Inflammatory macrophage (primary cell): ENCODE data around the gene C19orf18.
"Not testable (repeated sequence)": the region's sequence is repeated elsewhere in the genome, so short reads cannot be mapped to it uniquely, and the experiment has no call there.

Source experiments
- DNase-seq, 2 donors: peaks; one replicate each; pipeline ENCODE4 v3.0.0-alpha.2; 2020 to 2022
- total RNA-seq, 18 experiments: gene quantifications; one replicate each; lab custom pipeline; 2026; ENCODE audit warnings: mixed read lengths in 6 of 18, inconsistent platforms in 2 of 18; lab: John Stamatoyannopoulos, UW

Gene C19orf18
- total RNA-seq: 0 to 0.38 (median 0.17) reads per million in 18 experiments

DNA sequence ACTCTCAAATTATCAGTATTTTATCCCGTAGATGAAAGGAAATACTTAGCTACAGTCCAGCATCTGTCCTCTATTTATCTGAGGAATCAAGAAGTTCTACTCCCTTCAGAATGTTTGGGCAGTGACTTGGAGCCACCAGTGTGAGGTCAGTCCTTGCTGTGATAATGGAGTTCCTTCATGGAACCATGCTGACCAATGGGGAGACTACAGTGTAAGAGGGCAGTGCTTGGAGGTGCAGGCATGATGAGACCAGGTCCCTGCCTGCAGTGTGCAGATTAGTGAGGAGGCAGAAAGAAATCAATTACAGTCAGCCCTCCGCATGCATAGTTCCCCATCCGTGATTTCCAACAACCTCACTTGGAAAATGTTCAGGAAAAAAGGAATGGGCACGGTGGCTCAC lies at the start of gene C19orf18:
Gene C19orf18 (minus strand): TSS at position 101 of the 400 bp plus-strand sequence. CDS start 102 bp downstream, outside the sequence.
- DNase-seq: no peak

DNA sequence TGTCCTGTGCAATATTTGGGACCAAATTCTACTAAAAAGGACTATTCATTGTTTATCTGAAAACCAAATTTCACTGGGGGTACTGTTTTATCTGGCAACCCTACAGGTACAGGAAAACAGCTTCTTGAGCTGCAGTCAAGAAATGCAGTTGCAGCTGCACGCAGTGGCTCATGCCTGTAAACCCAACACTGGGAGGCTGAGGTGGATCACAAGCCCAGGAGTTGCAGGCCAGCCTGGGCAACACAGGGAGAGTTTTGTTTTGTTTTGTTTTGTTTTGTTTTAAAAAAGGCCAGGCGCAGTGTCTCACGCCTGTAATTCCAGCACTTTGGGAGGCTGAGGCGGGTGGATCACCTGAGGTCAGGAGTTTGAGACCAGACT lies 47.9 kb upstream of the C19orf18 start:
- DNase-seq: no peak

DNA sequence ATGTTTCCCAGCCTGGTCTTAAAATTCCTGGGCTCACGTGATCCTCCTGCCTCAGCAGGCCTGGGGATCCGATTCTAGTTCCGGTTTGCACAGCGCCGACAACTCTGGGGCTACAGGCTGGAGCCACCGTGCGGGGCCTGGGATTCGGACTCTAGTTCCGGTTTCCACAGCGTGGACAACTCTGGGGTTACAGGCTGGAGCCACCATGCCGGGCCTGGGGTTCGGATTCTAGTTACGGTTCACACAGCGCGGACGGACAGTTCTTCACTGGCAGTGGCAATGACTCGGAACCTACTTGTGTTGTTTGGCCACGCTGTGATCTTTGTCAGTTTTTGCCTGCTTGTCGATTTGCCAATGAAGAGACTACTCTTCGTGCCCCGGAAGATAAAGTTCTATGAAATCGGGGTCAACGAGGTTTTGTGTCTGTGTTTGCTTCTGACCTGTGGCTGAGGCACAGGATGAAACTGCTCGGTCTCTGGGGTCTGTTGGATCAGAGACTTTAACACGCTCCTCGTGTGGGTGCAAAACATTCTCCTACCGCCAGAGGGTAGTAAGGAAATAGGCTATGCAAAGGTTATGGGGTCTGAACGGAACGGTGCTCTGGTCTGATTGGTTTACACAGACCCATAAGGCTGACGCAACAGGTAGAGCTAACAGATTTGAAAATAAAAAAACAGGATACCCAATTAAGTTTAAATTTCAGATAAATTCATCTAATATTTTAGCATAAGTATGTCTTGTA lies 47.4 kb upstream of the C19orf18 start:
- DNase-seq: peak; percentile 42 to 50

DNA sequence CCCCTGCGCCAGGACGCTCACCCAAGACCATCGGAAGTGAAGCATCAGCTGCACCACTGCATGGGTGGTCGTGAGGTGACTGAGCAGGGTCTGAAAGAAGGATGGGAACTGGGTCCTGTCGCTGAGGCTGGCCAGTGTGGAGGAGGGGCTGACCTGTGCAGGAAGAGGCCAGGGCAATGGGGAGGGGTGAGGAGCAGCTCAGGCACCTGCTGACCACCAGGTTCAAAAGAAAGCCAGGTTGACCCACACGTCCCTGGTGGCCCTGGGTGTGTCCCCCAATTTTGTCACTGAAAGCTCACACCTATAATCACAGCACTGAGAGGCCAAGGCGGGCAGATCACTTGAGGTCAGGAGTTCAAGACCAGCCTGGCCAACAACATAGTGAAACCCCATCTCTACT lies 45.8 kb upstream of the C19orf18 start:
- DNase-seq: no peak

DNA sequence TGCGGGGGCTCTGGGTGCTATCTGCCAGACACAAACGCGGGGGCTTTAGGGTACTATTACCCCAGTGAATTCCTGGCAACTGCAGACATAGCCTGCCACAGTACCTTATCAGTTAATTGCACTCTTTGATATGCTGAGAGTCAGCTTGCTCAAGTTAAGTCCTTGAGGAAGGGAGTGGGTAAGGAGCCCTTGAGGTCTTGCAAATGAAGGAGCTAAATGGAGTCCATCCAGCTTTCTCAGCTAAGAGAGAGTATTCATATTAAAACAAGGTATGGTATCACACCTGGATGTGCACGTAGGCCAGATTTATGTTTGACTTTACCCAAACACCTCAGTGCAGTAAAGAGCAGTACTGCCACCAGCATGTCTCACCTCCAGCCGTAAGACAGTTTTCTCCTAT lies 39.8 kb upstream of the C19orf18 start:
- no peak for DNase-seq

DNA sequence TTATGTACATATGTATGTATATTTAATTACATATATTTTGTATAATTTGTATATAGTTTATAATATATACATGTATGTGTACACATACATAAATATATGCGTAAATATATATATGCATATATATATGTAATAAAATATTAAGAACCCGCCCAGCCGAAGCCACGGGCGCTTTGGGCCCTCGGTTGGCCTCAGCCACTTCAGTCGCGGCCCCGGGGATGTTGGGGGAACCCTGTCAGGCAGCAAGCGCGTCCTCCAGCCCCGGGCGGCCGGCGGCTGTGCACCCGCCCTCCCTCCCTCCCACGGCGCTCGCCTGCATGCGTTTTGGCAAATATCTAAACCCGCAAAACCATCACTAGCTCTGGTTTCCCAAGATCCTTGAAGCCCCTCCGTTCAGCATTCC lies 36.2 kb upstream of the C19orf18 start:
- no peak for DNase-seq

DNA sequence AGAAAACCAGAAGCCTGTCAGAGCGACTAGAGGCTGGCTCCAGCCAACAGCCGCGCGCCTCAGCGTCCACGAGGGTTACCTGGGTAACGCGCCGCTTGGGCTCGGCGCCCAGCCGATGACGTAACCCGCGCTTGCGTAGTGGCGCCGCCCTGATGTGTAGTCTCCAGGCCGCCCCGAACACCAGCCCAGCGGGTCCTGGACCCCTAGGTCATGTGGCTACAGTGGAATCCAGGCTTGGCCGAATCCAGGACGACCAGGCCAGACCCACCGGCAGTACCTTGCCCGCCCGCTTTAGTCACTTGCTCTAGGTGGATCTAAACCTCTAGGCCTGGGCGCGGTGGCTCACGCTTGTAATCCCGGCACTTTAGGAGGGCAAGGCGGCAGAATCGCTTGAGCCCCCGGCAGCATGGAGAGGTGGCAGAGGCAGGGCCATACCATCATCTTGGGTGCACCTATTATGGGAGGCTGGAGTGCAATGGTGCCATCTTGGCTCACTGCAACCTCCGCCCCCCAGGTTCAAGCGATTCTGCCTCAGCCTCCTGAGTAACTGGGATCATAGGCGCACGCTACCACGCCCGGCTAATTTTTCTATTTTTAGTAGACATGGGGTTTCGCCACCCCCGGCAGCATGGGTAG lies 35.5 kb upstream of the C19orf18 start:
- peak; percentile 55 to 62 for DNase-seq

DNA sequence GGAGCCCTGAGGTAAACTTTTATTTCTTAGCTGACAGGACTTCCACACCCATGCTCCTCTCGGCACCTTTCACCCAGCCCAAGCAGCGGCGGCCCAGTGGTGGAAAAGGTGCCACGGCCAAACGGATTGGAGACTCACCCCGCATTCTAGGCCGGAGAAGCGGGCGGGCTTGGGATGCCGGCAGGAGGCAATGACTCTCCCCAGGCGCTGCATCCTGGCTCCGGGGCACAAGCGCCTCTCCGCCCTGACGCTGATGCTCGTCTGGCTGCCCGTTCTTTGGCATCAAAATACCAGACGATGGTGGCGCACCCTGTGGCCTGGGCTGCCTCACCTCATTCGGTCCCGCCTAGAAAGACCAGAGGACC lies 34.9 kb upstream of the C19orf18 start:
- no peak for DNase-seq

DNA sequence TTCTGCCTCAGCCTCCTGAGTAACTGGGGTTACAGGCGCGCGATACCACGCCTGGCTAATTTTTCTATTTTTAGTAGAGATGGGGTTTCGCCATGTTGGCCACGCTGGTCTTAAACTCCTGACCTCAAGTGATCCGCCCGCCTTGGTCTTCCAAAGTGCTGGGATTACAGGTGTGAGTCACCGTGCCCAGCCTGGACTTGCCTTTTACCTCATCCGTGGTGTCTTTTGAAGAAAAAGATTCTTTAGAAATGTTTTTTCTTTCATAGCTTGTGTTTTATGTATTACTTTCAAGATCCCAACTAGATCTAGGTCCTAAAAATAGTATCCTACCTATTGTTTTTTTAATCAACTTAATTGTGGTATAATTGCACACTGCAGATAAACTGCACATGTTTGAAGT lies 34.5 kb upstream of the C19orf18 start:
- DNase-seq: not testable (repeated sequence)

DNA sequence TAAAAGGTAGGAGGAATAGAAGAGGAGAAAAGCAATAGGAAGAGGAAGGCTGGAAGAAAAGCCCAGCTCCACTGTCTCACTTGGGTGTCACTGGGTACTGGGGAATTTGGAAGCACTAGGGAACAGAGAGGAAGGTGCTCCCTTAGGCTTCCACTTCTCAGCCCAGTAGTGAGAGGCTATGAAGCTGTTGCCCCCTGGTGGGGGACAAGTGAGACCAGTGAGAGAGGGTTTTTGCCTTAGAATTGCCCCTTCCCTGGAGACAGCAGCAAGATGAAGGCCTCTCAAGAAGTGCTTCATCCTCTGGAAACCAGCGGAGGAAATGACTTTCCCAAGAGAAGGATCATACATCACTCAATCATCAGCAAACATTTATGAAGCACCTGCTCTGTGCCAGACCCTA lies 33.0 kb upstream of the C19orf18 start:
- no peak for DNase-seq

DNA sequence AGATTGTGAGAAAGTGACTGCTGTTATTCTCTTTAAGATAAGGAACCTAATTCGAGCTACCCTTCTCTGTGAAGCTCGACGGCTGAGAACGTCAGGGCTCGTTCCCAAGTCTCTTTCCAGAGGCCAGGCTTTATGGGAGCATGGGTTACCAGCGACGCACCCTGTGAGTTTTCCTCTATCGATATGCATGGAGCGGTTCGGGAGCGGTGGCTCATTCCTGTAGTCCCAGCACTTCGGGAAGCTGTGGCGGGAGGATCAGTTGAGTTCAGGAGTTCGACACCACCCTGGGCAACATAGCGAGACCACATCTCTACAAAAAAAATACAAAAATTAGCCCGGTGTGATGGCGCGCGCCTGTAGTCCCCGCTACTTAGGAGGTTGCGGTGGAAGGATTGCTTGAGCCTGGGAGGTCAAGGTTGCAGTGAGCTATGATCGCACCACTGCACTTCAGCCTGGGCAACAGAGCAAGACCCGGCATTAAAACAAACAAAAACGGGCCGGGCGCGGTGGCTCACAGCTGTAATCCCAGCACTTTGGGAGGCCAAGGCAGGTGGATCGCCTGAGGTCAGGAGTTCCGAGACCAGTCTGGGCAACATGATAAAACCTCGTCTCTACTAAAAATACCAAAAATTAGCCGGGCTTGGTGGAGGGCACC lies 29.0 kb upstream of the C19orf18 start:
- DNase-seq: no peak

DNA sequence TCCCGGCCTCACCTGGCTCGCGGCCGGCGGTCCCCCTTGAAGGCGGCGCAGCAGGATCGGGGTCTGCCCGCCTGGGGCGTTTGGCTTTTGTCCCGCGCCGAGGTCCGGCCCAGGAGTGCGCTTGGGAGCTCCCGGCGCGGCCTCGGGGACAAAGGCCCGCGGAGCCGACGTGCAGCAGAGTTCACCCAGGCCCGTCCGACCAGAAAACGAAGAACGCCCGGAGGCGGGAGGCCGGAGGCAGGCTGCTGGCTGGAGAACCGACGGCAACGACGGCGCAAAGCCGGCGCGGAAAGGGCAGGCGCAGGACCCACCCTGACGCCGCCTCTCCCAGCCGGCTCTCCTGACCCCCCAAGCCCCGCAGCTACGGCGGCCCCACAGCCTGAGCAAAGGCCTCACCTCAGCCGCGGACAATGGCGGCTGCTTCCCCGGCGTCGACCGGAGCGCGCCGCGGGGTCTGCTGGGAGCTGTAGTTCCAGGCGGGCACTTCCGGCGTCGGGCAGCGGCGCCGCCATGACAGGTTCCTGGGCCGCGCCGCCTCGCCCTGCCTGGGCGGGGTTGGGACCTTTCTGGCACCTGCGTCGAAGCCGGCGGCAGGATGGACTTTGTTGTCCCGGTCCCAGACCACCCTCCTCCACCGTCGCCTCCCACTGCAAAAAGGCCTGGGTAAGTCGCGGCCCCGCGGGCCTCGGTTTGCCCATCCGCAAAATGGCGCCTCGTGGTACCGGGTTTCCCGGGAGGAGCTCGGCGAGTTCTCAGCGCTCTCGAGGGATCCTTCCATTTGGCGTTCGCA lies 28.2 kb upstream of the C19orf18 start, which contains the start of gene ZNF606:
Gene ZNF606 (minus strand): TSS at position 437 of the 790 bp plus-strand sequence. CDS start 1,501 bp downstream, outside the sequence.
- DNase-seq: peak; percentile 79 to 91

DNA sequence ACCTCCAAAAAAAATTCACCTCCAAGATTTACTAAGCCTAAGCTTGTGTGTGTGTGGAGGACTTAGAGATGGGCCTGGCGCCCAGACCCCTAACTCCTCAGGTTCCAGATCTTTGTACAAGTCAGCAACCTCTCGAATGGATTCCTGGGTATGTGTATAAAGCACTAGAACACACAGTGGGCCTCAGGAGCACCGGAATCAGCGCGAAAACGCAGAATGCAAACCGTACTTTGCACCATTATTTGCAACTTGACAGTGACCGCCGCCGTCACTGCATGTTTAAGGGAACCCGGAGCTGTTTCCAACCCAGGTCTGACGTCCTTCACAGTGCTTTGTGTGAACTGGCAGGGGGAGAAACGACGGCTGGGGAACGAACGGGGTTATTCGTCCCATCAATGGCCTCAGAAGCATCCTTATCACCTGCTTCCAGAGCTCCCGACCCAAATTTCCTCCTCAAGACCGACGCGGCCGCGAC lies 27.6 kb upstream of the C19orf18 start:
- DNase-seq: peak in 1 of 2 donors; percentile 15

DNA sequence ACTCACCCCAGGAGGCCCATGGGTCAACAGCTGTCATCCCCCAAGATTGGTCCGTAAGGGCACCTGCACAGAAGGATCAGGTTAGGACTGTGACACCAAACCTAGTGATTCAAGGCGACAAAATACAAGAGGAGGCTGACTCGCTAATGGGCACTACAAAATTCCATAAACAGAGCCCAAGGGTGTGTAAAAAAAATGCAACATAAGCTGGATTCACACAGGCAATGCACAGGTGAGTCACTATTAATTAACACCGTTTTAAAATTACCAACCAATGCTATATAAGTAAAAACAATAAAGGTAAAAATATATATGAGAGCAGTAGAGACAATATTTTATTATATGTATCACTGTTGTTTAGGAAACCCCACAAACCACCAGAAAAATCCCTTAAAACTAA lies 26.3 kb upstream of the C19orf18 start:
- no peak for DNase-seq

DNA sequence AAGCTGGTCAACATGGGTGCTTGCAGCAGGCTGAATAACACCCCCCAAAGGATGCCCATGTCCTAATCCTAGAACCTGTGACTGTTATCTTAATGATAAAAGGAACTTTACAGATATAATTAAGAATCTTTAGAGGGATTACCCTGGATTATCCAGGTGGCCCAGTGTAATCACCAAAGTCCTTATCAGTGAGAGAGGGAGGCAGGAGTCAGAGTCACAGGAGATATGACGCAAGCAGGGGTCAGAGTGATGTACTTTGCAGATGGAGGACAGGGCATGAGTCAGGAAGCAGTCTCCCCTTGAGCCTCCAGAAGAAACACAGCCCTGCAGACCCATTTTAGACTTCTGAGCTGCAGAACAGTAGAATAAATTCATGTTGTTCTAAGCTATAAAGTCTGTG lies 18.5 kb upstream of the C19orf18 start:
- no peak for DNase-seq

DNA sequence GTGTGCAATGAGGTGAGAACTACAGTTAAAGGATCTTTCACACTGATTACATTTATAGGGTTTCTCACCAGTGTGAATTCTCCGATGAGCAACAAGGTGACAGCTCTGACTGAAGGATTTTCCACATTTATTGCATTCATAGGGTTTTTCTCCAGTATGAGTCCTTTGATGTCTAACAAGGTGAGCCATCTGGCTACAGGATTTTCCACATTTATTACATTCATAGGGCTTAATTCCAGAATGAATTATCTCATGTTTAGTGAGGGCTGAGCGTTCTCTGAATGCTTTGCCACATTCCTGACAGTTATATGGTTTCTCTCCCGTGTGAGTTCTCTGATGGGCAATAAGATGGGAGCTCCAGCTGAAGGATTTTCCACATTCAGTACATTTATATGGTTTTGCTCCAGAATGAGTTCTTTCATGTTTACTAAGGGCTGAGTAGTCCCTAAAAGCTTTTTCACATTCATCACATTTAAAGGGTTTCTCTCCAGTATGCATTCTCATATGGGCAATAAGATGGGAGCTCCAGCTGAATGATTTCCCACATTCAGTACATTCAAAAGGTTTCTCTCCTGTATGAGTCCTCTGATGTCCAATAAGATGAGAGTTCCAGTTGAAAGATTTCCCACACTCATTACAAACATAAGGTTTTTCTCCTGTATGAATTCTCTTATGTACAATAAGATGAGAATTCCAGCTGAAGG lies 4.4 kb upstream of the C19orf18 start:
- no peak for DNase-seq

DNA sequence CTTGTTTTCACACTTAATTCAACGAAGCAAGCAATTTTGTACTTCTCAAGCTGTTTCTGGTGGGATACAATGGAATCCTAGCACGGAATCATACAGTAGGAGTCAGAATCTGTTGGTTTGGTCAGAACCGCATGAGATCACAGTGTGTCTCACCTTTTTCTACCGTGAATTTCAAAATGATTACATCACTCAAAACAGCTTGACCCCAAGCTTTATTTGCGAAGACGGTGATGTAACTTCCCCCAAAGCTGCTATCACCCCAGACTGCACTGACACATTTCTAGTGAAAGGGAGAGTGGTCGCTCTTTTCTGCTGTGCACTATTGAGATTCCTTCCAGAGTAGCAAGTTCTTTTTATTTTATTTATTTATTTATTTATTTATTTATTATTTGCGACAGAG lies 9.6 kb downstream of the C19orf18 start:
- no peak for DNase-seq

DNA sequence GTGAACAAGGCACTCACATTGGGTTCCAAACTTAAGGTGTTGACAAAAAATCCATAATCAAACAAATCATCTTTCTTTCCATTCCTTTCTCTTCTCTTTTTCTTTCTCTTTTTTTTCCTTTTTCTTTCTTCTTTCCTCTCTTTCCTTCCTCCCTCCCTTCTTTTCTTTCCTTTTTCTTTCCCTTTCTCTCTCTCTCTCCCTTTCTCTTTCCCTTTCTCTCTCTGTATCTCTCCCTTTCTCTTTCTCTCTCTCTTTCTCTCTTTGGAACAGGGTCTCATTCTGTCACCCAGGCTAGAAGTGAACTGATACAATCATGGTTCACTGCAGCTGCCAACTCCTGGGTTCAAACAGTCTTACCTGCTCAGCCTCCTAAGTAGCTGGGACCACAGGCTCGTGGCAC lies 12.5 kb downstream of the C19orf18 start:
- no peak for DNase-seq

DNA sequence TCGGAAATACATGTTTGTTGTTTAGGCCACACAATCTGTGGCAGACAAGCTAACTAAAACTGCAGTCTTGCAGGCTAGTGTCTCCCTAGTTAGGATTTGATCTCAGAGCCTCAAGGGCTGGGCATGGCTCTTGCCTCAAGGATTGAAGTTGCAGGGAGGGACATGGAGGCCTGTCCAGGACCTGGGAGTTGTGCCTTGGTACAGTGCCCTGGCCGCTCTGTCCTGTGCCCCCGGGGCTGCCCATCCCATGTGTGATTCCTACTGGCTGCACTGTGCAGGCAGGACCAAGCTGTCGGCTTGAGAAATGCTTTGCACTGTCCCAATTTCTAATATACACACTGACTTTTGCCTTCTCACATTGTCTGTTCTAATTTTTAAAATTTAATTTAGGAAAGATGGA lies 19.3 kb downstream of the C19orf18 start:
- no peak for DNase-seq

DNA sequence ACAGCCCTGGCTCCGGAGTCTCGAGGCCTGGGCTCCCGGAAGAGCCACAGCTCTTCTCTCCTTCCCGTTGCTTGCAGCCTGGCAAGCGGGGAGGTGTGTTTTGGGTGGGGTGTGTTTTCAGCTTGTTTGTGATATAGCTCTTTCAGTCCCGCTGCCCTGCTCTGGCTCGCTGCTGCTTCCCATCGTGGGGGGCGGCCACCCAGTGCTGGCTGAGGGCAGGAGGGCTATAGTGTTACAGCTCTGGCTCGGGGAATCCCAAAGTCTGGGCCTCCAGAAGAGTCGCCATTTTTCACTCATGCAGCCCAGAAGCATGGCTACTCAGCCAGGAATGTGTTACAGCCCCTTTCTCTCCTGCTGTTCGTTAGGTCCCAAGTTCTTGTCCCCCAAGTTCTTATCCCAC lies 24.6 kb downstream of the C19orf18 start:
- no peak for DNase-seq

DNA sequence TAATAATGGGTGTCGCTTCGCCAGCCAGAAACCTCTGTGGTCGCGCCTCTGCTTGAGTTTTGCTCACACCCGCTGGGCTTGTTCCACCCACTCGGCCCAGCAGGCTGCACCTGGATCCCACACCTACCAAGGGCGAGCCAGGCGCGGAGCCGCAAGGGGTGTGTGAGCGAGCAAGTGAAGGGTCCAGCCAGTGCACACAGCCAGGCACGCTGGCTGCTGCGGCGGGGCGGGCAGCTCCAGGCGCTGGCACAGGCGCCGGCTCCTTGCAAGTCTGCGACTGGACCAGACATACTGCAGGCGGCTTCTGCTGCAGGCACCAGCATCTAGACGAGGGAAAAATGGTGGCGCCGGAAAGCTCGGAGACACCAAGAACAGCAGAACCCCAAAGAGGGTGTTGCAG lies 25.0 kb downstream of the C19orf18 start:
- no peak for DNase-seq
